Measurements from ENCODE around the gene HINT3.
"Not testable (repeated sequence)": the region's sequence is repeated elsewhere in the genome, so short reads cannot be mapped to it uniquely, and the experiment has no call there.

The HINT3 gene

DNA sequence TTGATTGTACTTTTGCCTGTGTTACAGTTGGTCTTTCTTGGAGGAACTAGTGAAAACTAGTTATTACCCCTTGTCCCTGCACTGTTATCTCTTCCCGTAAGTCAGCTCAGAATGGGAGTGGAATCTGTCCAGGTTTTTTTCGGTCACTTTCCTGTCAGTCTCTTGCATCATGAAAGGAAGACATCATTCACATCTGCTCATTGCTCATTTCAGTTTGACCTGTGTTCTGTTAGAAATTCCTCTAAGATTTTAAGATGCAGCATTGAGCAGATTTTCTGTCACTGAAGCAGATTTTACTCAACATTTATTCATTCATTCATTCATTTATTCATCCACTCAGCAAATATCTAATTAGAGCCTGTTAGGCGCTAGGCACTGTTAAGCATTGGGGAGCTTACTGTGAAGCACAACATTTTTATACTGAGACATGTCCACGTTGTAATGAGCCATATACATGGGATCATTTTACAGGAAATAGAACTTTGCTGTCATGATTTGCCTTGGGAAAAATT, 33.1 kb upstream of the HINT3 start:
- Histone ChIP-seq H3K27me3 (ENCODE audit: control insufficient read depth, insufficient read depth, low read length) (no peaks in the 10 kb centered on the region), H3K4me3 (ENCODE audit: low read depth, low read length) (no peak overlapping the region), H3K36me3 (ENCODE audit: control insufficient read depth, insufficient read depth, low read length) (peaks cover 27% of the 10 kb centered on the region), H3K9me3 (ENCODE audit: control insufficient read depth, insufficient read depth, low read length) (no peaks in the 10 kb centered on the region), H3K27ac (ENCODE audit: low read depth, low read length) (no peak overlapping the region), H3K9ac (ENCODE audit: low read depth, low read length) (no peak overlapping the region), H3K4me1 (ENCODE audit: control insufficient read depth, insufficient read depth, low read length) (peaks cover 14% of the 10 kb centered on the region)

DNA sequence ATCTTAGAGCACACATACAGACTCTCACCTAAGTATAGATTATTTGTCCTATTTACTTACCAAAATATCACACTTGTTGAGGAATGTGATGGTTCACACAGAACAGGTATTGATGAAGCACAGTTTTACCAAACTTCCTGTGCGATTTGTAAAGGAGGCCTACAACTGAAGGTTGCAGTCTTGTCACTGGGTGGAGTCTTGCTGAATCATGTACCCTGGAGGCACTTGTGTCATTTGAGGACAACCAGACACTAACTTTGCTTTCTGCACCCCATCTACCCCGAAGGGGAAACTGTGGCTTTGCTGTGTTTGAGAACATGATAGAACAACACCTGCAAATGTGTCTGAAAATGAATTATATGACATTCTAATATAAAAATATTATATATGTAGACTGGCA, 32.4 kb upstream of the HINT3 start:
- Histone ChIP-seq H3K4me1 (ENCODE audit: control insufficient read depth, insufficient read depth, low read length) (peaks cover 6% of the 10 kb centered on the region), H3K27ac (ENCODE audit: low read depth, low read length) (no peak overlapping the region), H3K9ac (ENCODE audit: low read depth, low read length) (no peak overlapping the region), H3K36me3 (ENCODE audit: control insufficient read depth, insufficient read depth, low read length) (peaks cover 32% of the 10 kb centered on the region), H3K9me3 (ENCODE audit: control insufficient read depth, insufficient read depth, low read length) (no peaks in the 10 kb centered on the region), H3K4me3 (ENCODE audit: low read depth, low read length) (no peak overlapping the region), H3K27me3 (ENCODE audit: control insufficient read depth, insufficient read depth, low read length) (no peaks in the 10 kb centered on the region)

GRCh38 chr6:125924697-125925358, 31.7 kb upstream of the HINT3 start:
- H3K27ac ChIP-seq (ENCODE audit: low read depth, low read length) = no peak overlapping the region
- no peaks in the 10 kb centered on the region for H3K4me1 ChIP-seq (ENCODE audit: control insufficient read depth, insufficient read depth, low read length)
- no peak overlapping the region for H3K9ac ChIP-seq (ENCODE audit: low read depth, low read length)
- no peaks in the 10 kb centered on the region for H3K9me3 ChIP-seq (ENCODE audit: control insufficient read depth, insufficient read depth, low read length)
- H3K27me3 ChIP-seq (ENCODE audit: control insufficient read depth, insufficient read depth, low read length) = no peaks in the 10 kb centered on the region
- no peak overlapping the region for H3K4me3 ChIP-seq (ENCODE audit: low read depth, low read length)
- H3K36me3 ChIP-seq (ENCODE audit: control insufficient read depth, insufficient read depth, low read length) = peaks cover 35% of the 10 kb centered on the region

GRCh38 chr6:125926711-125927110, 29.9 kb upstream of the HINT3 start:
- Histone ChIP-seq H3K27me3 (ENCODE audit: control insufficient read depth, insufficient read depth, low read length) (no peaks in the 10 kb centered on the region), H3K36me3 (ENCODE audit: control insufficient read depth, insufficient read depth, low read length) (peaks cover 35% of the 10 kb centered on the region), H3K9ac (ENCODE audit: low read depth, low read length) (no peak overlapping the region), H3K4me1 (ENCODE audit: control insufficient read depth, insufficient read depth, low read length) (no peaks in the 10 kb centered on the region), H3K4me3 (ENCODE audit: low read depth, low read length) (no peak overlapping the region), H3K27ac (ENCODE audit: low read depth, low read length) (no peak overlapping the region), H3K9me3 (ENCODE audit: control insufficient read depth, insufficient read depth, low read length) (no peaks in the 10 kb centered on the region)

DNA sequence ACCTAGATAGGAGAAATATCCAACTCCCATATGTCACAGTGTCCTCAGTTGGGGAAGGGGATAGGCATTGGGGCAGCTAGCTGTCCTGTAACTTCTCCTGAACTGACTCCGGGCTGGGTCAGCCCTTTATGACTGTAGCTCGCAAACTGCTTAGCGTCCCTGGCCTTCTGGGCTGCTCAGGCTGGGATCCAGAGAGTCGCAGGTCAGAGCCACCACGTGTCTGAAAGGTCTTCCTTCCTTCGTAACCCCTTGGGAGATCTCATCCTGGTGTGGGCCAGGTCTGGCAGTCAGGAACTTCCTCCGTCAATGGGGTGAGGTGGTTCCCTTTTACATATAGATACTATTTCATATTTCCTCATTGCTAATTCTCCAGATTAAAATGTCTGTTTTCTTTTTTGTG, 28.8 kb upstream of the HINT3 start:
- Histone ChIP-seq H3K27ac (ENCODE audit: low read depth, low read length) (no peak overlapping the region), H3K27me3 (ENCODE audit: control insufficient read depth, insufficient read depth, low read length) (no peaks in the 10 kb centered on the region), H3K4me1 (ENCODE audit: control insufficient read depth, insufficient read depth, low read length) (no peaks in the 10 kb centered on the region), H3K36me3 (ENCODE audit: control insufficient read depth, insufficient read depth, low read length) (peaks cover 25% of the 10 kb centered on the region), H3K9ac (ENCODE audit: low read depth, low read length) (no peak overlapping the region), H3K4me3 (ENCODE audit: low read depth, low read length) (no peak overlapping the region), H3K9me3 (ENCODE audit: control insufficient read depth, insufficient read depth, low read length) (no peaks in the 10 kb centered on the region)

GRCh38 chr6:125930765-125931418, 25.7 kb upstream of the HINT3 start:
- no peaks in the 10 kb centered on the region for H3K9me3 ChIP-seq (ENCODE audit: control insufficient read depth, insufficient read depth, low read length)
- H3K4me3 ChIP-seq (ENCODE audit: low read depth, low read length) = no peak overlapping the region
- no peak overlapping the region for H3K27ac ChIP-seq (ENCODE audit: low read depth, low read length)
- H3K36me3 ChIP-seq (ENCODE audit: control insufficient read depth, insufficient read depth, low read length) = peaks cover 9% of the 10 kb centered on the region; the same call in 1 of the 2 replicates
- H3K4me1 ChIP-seq (ENCODE audit: control insufficient read depth, insufficient read depth, low read length) = no peaks in the 10 kb centered on the region
- no peaks in the 10 kb centered on the region for H3K27me3 ChIP-seq (ENCODE audit: control insufficient read depth, insufficient read depth, low read length)
- H3K9ac ChIP-seq (ENCODE audit: low read depth, low read length) = no peak overlapping the region

DNA sequence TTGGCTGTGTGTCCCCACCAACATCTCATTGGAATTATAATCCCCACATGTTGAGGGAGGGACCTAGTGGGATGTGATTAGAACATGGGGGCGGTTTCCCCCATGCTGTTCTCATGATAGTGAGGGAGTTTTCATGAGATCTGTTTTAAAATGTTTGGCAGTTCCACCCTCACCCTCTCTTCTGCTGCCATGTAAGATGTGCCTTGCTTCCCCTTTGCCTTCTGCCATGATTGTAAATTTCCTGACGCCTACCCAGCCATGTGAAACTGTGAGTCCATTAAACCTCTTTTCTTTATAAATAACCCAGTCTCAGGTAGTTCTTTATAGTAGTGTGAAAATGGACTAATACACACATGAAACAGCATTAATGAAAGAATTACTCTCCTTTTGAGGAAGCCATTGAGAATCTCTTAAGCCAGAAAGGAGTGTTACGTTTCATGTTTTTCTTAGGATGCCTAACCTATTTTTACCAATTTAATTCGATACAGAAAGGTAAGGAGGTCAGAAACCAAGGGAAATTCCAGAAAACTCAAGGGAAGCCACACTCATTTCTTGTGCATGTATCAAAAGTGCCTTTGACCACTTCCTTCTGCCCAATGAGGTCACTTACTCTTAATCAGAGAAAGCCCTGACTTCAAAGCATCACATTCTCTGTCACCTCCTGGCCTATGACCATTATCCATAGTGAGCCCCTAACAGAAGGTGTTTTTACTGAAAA, 24.7 kb upstream of the HINT3 start:
- Histone ChIP-seq H3K4me1 (ENCODE audit: control insufficient read depth, insufficient read depth, low read length) (no peaks in the 10 kb centered on the region), H3K36me3 (ENCODE audit: control insufficient read depth, insufficient read depth, low read length) (peaks cover 9% of the 10 kb centered on the region; the same call in 1 of the 2 replicates), H3K9me3 (ENCODE audit: control insufficient read depth, insufficient read depth, low read length) (no peaks in the 10 kb centered on the region), H3K9ac (ENCODE audit: low read depth, low read length) (no peak overlapping the region), H3K27ac (ENCODE audit: low read depth, low read length) (no peak overlapping the region), H3K27me3 (ENCODE audit: control insufficient read depth, insufficient read depth, low read length) (no peaks in the 10 kb centered on the region), H3K4me3 (ENCODE audit: low read depth, low read length) (no peak overlapping the region)

DNA sequence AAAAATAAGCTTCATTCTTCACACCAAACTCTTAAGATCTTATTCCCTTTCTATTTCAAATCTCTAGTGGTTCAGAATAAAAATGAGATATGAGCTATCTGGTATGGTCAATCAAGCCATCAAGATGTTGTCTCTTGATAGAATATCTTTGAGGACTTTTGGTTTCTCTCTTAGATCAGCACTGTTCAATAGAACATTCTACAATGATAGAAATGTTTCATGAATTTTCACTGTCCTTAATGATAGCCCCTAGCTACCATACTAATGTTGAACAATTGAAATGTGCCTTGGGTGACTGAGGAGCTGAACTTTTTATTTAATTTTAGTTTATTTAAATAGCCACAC, 24.1 kb upstream of the HINT3 start:
- Histone ChIP-seq H3K9me3 (ENCODE audit: control insufficient read depth, insufficient read depth, low read length) (no peaks in the 10 kb centered on the region), H3K4me1 (ENCODE audit: control insufficient read depth, insufficient read depth, low read length) (no peaks in the 10 kb centered on the region), H3K27me3 (ENCODE audit: control insufficient read depth, insufficient read depth, low read length) (no peaks in the 10 kb centered on the region), H3K9ac (ENCODE audit: low read depth, low read length) (no peak overlapping the region), H3K27ac (ENCODE audit: low read depth, low read length) (no peak overlapping the region), H3K36me3 (ENCODE audit: control insufficient read depth, insufficient read depth, low read length) (peaks cover 9% of the 10 kb centered on the region; the same call in 1 of the 2 replicates), H3K4me3 (ENCODE audit: low read depth, low read length) (no peak overlapping the region)

GRCh38 chr6:125935520-125935919, 21.1 kb upstream of the HINT3 start:
- H3K27me3 ChIP-seq (ENCODE audit: control insufficient read depth, insufficient read depth, low read length); H3K9ac ChIP-seq (ENCODE audit: low read depth, low read length); H3K4me1 ChIP-seq (ENCODE audit: control insufficient read depth, insufficient read depth, low read length); H3K9me3 ChIP-seq (ENCODE audit: control insufficient read depth, insufficient read depth, low read length); H3K36me3 ChIP-seq (ENCODE audit: control insufficient read depth, insufficient read depth, low read length); H3K27ac ChIP-seq (ENCODE audit: low read depth, low read length); H3K4me3 ChIP-seq (ENCODE audit: low read depth, low read length): not testable (repeated sequence)

DNA sequence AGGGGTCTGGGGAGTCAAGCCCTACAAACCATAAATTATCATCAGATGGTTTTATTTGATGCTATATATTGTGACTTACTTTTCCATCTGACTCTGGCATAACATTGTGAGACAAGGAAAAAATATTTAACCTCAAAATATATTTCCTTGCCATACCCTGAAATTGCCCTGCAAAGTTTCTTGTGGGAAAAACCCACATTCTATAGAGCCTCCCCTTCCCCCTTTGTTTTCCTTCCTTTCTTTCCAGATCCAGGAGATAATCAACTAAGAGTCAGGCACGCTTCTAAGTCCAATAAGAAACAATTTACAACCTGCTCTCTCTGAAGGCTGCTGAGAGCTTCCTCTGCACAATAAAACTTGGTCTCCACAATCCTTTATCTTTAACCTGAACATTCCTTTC, 17.5 kb upstream of the HINT3 start:
- no peaks in the 10 kb centered on the region for H3K27me3 ChIP-seq (ENCODE audit: control insufficient read depth, insufficient read depth, low read length)
- H3K36me3 ChIP-seq (ENCODE audit: control insufficient read depth, insufficient read depth, low read length) = no peaks in the 10 kb centered on the region
- no peak overlapping the region for H3K9ac ChIP-seq (ENCODE audit: low read depth, low read length)
- no peaks in the 10 kb centered on the region for H3K4me1 ChIP-seq (ENCODE audit: control insufficient read depth, insufficient read depth, low read length)
- no peaks in the 10 kb centered on the region for H3K9me3 ChIP-seq (ENCODE audit: control insufficient read depth, insufficient read depth, low read length)
- H3K4me3 ChIP-seq (ENCODE audit: low read depth, low read length) = no peak overlapping the region
- H3K27ac ChIP-seq (ENCODE audit: low read depth, low read length) = no peak overlapping the region

GRCh38 chr6:125939791-125940190, 16.8 kb upstream of the HINT3 start:
- H3K36me3 ChIP-seq (ENCODE audit: control insufficient read depth, insufficient read depth, low read length) = no peaks in the 10 kb centered on the region
- no peak overlapping the region for H3K9ac ChIP-seq (ENCODE audit: low read depth, low read length)
- no peak overlapping the region for H3K27ac ChIP-seq (ENCODE audit: low read depth, low read length)
- no peak overlapping the region for H3K4me3 ChIP-seq (ENCODE audit: low read depth, low read length)
- H3K27me3 ChIP-seq (ENCODE audit: control insufficient read depth, insufficient read depth, low read length) = no peaks in the 10 kb centered on the region
- no peaks in the 10 kb centered on the region for H3K4me1 ChIP-seq (ENCODE audit: control insufficient read depth, insufficient read depth, low read length)
- no peaks in the 10 kb centered on the region for H3K9me3 ChIP-seq (ENCODE audit: control insufficient read depth, insufficient read depth, low read length)

Data from HUES48 (cell line).